HG03135 (cell line): Measurements from ENCODE around the gene CD48.

Source experiments
- ATAC-seq: cut with Tn5 transposase; IDR thresholded peaks from one replicate; pipeline ENCODE4 v1.9.1; 2021; ENCODE audit warnings: mild to moderate bottlenecking, moderate library complexity; ENCODE audit not compliant: unreplicated experiment

The CD48 gene

GRCh38 chr1:160636547-160636946, 75.1 kb downstream of the CD48 start:
- ATAC-seq: no peak

DNA sequence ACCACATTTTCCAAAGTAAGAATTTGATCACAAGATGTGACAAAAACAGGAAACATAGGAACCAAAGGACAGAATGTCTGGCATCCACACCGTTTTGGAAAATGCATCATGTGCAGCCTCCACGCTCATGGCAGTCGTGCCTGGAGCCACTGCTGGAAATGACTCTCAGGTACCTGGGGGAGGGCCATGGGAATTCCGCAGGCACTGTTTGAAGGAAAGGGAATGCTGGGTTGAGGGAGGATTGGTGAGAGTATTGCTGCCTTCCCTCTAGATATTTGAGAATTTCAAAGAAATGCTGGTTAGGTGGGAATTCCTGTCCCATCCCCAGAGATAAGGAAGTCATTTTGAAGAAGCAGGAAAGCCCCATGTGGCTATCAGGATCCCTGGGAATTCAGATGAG, 75.5 kb downstream of the CD48 start:
- ATAC-seq: no peak

GRCh38 chr1:160634543-160635491, 76.8 kb downstream of the CD48 start:
- no peak for ATAC-seq

DNA sequence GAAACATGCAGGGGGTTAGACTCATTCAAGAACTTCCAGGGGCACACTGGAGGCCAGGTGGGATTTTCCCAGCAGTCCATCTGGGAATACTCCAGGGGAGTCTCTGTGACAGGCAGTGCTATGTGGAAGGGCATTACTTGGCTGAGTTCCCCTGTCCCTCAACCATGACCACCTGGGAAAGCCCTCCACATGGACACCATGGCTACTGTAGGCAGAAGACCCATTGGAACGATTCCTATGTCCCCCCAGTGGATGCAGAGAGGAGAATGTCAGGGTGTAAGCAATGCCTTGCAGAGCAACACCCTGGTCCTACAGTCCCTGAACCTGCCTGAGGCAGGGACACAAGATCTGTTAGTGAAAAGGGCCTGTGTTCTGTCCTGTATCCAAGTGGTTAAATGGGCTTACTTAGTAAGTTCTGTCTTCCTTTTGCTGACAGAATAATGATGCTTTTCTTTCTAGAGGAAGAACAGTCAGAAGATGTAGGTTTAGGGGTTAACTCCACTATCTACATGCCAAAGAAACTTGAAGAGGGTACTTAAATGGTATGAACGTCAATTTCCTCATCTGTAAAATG, 78.2 kb downstream of the CD48 start:
- ATAC-seq: no peak

DNA sequence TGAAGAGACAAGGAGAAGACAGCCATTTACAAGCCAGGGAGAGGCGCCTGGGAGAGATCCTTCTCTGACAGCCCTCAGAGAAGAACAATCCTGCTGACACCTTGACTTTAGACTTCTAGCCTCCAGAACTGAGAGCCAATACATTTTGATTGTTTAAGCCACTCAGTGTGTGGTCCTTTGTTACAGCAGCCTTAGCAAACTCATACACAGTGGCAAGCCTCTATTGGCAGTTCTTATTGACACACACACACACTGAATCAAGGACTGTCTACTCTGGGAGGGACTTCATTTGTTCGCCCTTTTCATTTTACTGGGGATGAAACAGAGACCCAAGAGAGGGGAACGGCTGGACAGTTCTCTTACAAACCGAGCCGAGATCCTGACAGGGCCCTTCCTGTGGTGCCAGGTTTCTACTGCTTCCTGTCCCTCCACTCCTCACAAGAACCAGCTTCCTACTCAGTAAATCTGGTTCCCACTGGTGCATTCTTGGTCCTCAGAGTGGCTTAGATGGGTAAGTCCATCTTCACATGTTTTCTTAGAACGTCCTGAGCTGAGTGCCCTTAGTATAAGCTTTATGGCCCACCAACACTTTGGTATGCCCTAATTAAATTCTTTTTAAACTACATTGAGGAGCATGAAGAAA, 79.5 kb downstream of the CD48 start:
- no peak for ATAC-seq

DNA sequence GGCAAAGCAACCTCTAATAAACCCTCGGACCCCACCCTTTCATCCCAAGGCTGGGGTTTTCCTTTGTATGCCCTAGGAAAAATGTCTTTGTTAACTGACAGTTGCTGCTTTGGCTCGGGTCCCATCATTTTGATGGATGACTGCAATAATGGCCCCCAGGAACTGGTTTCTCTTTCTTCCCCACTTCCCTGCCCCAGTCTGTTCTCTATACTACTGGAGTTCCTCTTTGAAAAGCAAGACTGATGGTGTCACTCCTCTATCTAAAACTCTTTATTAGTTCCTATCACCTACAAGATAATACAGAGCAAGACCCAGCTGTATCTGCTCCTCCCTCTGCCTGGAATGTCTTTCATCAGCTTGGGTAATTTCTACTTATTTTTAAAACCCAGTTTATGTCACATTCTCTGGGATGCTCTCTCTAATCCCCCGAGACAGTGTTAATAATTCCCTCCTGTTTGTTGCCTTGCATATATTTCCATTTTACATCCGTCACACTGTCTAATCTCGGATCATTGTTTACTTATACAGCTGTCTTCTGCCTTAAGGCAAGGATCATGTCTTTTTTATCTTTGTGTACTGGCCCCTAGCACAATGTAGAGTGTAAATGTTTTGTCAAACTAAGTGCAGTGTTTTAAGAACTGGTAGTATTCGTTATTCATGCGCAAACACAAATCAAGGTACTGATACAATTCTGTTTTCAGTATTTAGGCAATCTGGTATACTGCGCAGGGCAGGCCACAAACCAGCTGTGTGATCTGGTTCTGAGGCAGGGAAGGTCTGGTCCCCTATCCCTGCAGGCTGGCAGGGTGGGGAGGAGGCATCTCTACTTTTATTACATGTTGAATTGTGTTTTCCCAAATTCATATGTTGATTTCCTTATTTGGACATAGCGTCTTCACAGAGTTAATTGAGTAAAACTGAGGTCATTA, 80.8 kb downstream of the CD48 start:
- no peak for ATAC-seq

DNA sequence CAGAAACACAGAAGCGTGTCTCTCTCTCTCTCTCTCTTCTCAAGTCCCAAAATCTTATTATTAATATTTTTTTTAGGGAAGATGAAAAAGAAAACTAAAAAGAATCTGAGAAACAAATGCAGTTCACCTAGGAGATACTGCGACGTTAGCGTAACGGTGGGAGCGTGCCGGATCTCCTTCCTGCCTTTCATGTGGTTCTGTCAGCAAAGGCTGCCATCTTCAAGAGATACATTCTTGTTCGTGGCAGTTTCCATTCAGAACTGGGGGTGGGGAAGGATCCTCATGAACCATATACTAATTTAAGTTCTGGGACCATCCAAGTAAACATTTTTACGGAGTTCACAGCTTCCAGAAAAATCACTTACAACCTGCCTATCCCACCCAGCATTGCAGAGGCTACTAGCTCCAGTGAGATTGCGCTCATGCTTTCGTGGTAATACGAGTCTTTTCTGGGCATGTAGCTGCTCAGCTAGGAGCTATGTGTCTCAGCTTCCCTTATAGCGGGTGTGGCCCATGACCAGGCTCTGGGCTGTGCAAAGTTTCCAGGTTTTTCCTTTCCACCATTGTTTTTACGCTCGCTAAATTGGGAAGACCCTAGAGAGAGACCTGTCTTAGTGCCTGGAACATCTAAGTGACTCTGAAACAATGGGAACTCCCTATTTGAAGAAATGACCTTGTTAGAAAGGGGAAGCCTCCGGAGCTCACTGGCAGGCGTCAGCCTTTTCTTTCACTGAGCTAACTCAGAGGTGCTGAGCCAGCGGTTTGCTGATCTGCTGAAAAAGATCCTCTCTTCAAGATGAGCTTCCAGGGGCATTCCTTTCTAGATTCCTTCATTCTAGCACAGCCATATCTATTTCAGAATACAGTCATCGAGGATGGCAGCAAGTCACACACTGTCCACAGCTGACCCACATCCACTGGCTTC, 82.1 kb downstream of the CD48 start:
- no peak for ATAC-seq

- no peak for ATAC-seq
Measured at GRCh38 chr1:160628799-160629263, 82.8 kb downstream of the CD48 start.
